SK-N-SH (cell line): ENCODE data around the gene RHBDL1. TPM values are rescaled to one million over a fixed set of nuclear protein-coding genes. Genes with fewer than 3 reads are reported as not detected.

ENCODE experiments used
- CTCF ChIA-PET: fragments of 300-600, 350-600 bp; formaldehyde crosslinking; extraction: SDS; loops from one replicate; lab custom pipeline; 2021; lab: Yijun Ruan, JAX
- POLR2A ChIA-PET: fragments of 350-600 bp; sonication (Branson Sonifier 250); formaldehyde crosslinking; extraction: SDS; loops from one replicate; lab custom pipeline; 2020; ENCODE audit warnings: antibody characterized with exemption, inconsistent platforms; lab: Yijun Ruan, JAX
- DNase-seq: peaks from one replicate; pipeline ENCODE4 v3.0.0; 2012
- H2AFZ ChIP-seq: fragments of 200-600 bp; sonication (generic); 2 replicates; pipeline ENCODE4 v1.8.1; 2016; ENCODE audit warnings: antibody characterized with exemption, mild to moderate bottlenecking, low read depth
- H3F3A ChIP-seq: fragments of 200-600 bp; sonication (generic); replicated peaks from 2 replicates; pipeline ENCODE3; 2016; ENCODE audit warnings: antibody characterized with exemption, mild to moderate bottlenecking; ENCODE audit not compliant: insufficient read depth
- H3K27ac ChIP-seq, 2 experiments: fragments of 200-500 bp in 1 of 2; fragments of 200-600 bp in 1 of 2; sonication (Bioruptor generic) in 1 of 2; sonication (generic), shearing (Covaris generic) in 1 of 2; 2 replicates each; pipeline versions ENCODE4 v1.5.1 to v1.6.1; 2014 to 2016; ENCODE audit warnings: low read depth in 2 of 2, inconsistent platforms in 1 of 2, low read length in 1 of 2, mild to moderate bottlenecking in 1 of 2, mixed read lengths in 1 of 2
- H3K27me3 ChIP-seq: fragments of 200-600 bp; sonication (generic), shearing (Covaris generic); 2 replicates; pipeline ENCODE4 v1.6.1; 2016; ENCODE audit warnings: mixed run types; ENCODE audit not compliant: insufficient read depth
- H3K36me3 ChIP-seq, 2 experiments: fragments of 200-500 bp in 1 of 2; fragments of 200-600 bp in 1 of 2; sonication (Bioruptor generic) in 1 of 2; sonication (generic) in 1 of 2; replicated peaks in 1 of 2; 2 replicates each; pipeline versions ENCODE3 to v1.5.1; 2014 to 2016; ENCODE audit warnings: low read length in 1 of 2, mild to moderate bottlenecking in 1 of 2; ENCODE audit not compliant: insufficient read depth in 2 of 2, control insufficient read depth in 1 of 2
- H3K4me1 ChIP-seq, 2 experiments: fragments of 200-500 bp in 1 of 2; fragments of 200-600 bp in 1 of 2; sonication (Bioruptor generic) in 1 of 2; sonication (generic), shearing (Covaris generic) in 1 of 2; 2 replicates each; pipeline versions ENCODE4 v1.5.1 to v1.6.1; 2014 to 2016; ENCODE audit warnings: low read depth in 1 of 2, low read length in 1 of 2, mixed run types in 1 of 2; ENCODE audit not compliant: insufficient read depth in 2 of 2, control insufficient read depth in 1 of 2
- H3K4me2 ChIP-seq: fragments of 200-600 bp; sonication (generic), shearing (Covaris generic); 2 replicates; pipeline ENCODE4 v1.6.1; 2017; ENCODE audit warnings: mixed run types
- H3K4me3 ChIP-seq, 2 experiments: fragments of 200-500 bp in 1 of 2; fragments of 200-600 bp in 1 of 2; sonication (Bioruptor generic) in 1 of 2; sonication (generic), shearing (Covaris generic) in 1 of 2; 2 replicates each; pipeline versions ENCODE4 v1.5.1 to v1.8.1; 2014 to 2016; ENCODE audit warnings: low read depth in 2 of 2, inconsistent platforms in 1 of 2, low read length in 1 of 2, mild to moderate bottlenecking in 1 of 2, mixed read lengths in 1 of 2, moderate library complexity in 1 of 2
- H3K79me2 ChIP-seq: fragments of 200-600 bp; sonication (generic); 2 replicates; pipeline ENCODE4 v1.8.1; 2017; ENCODE audit warnings: mild to moderate bottlenecking; ENCODE audit not compliant: insufficient read depth
- H3K9ac ChIP-seq: fragments of 200-600 bp; sonication (generic); 2 replicates; pipeline ENCODE4 v1.6.1; 2017; ENCODE audit warnings: mixed run types
- H3K9me2 ChIP-seq: fragments of 200-600 bp; sonication (generic); 2 replicates; pipeline ENCODE4 v1.6.1; 2017; ENCODE audit warnings: mixed run types
- H3K9me3 ChIP-seq: fragments of 200-600 bp; sonication (generic); 2 replicates; pipeline ENCODE4 v1.6.1; 2017; ENCODE audit warnings: mixed run types, mild to moderate bottlenecking, moderate library complexity
- H4K20me1 ChIP-seq: fragments of 200-600 bp; sonication (generic); 2 replicates; pipeline ENCODE4 v1.6.1; 2017; ENCODE audit warnings: mild to moderate bottlenecking, mixed run types; ENCODE audit not compliant: insufficient read depth
- CHD2 ChIP-seq: fragments of 150-350 bp; IDR thresholded peaks from 2 replicates; pipeline ENCODE4 v1.6.1; 2018; ENCODE audit warnings: low read length; ENCODE audit not compliant: partially characterized antibody
- EP300 ChIP-seq, 2 experiments: IDR thresholded peaks; 2 replicates each; pipeline versions ENCODE4 v1.4.0 to v1.6.1; 2012; ENCODE audit warnings: borderline replicate concordance in 1 of 2, low read depth in 1 of 2, low read length in 1 of 2
- GATA2 ChIP-seq: sonication (generic); formaldehyde crosslinking; IDR thresholded peaks from 2 replicates; pipeline ENCODE4 v1.5.0; 2020; ENCODE audit warnings: mild to moderate bottlenecking, missing genetic modification reagents
- MAX ChIP-seq: IDR thresholded peaks from 2 replicates; pipeline ENCODE4 v1.4.0; 2012; ENCODE audit warnings: low read depth
- NFIC ChIP-seq: IDR thresholded peaks from 2 replicates; pipeline ENCODE4 v1.4.0; 2012; ENCODE audit warnings: borderline replicate concordance
- RAD21 ChIP-seq: IDR thresholded peaks from 2 replicates; pipeline ENCODE4 v1.6.1; 2012; ENCODE audit warnings: mild to moderate bottlenecking, low read length
- RCOR1 ChIP-seq: fragments of 150-350 bp; IDR thresholded peaks from 2 replicates; pipeline ENCODE4 v1.6.1; 2017; ENCODE audit warnings: antibody characterized with exemption, low read length
- TEAD4 ChIP-seq: IDR thresholded peaks from 2 replicates; pipeline ENCODE4 v1.4.0; 2012; ENCODE audit warnings: mild to moderate bottlenecking, borderline replicate concordance; ENCODE audit not compliant: insufficient read depth
- WGBS: methylation state at CpG from one replicate; pipeline ENCODE4 v1.1.6; 2017; ENCODE audit warnings: low lambda C conversion rate; 5-methylcytosine and 5-hydroxymethylcytosine counted together
- polyA plus RNA-seq, 3 experiments: library from polyadenylated mRNA; depleted of rRNA; stranded (reverse); fragments of >200 nt; gene quantifications; 2 replicates each; pipeline ENCODE4 v1.2.3, GENCODE V29; 2012
- TF ChIP-seq, protein P1 (sequence below): IDR thresholded peaks from 2 replicates; pipeline ENCODE4 v1.4.0; 2012; ENCODE audit warnings: low read depth, borderline replicate concordance

RHBDL1 gene
- polyA plus RNA-seq, 1 of the 3 experiments (the other 2 are of a cell fraction) = 4.1 TPM

DNA sequence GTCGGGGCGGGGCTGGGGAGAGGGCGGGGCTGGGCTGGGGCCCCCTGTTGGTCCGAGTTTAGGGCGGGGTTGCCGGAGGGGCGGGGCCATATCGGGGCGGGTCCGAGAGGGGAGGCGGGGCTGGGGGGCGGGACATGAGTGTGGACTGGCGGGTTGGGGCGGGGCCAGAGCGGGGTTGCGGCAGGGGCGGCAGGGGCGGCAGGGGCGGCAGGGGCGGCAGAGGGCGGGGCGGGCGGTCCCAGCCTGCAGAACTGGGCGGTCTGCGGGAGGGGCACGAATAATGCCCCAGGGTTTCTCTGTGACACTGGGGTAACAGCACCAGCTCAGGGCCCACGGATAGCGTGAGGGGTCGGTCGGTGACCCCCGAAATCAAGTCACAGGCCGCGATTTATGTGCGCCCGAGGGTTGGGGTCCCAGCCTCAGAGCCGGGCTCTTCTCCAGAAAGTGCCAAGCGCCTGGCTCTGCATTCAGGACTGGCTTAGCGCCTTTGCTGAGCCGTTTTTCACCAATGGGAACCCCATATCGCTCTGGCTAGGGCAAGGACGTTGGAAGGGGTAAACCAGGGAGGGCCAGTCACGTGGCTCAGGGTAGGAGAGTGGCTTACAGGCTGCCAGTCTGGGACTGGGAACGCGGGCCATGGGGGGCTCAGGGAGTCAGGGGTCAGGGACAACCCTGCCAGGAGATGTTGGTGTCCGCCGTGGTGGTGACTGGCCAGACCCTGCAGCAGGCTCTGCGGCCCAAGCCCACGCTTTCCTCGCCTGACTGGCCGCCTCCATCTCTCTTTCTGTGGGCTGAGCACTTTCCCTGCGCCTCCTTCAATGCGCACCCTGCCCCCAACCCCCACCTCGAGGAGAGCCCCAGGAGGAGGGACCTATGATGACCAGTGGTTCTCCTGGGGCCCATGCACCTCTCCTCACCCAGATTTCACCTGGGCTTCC lies 38.1 kb upstream of the RHBDL1 start:
- no peaks in the 10 kb centered on the region for H3K9me2 ChIP-seq
- ChIA-PET POLR2A (interaction anchor here (0.7 to 1.6 kb wide), 4 partner anchors 12 to 72 kb away, joined by 3 to 5 read pairs (median 4); partner anchors contain the start of genes RAB40C and WDR90), CTCF (interaction anchor here (1.0 to 2.2 kb wide), 4 partner anchors 11 to 75 kb away, joined by 3 to 11 read pairs (median 8); partner anchors contain the start of gene WDR90)
- peak overlapping the region; percentile 84; the same call in 1 of the 2 replicates for H2AFZ ChIP-seq
- peaks cover 12% of the 10 kb centered on the region; the same call in 1 of the 2 replicates for H3K79me2 ChIP-seq
- peaks cover 13% of the 10 kb centered on the region for H3F3A ChIP-seq
- WGBS = 27% methylated on average over 7 of the region's 53 CpGs
- H3K4me2 ChIP-seq = peak overlapping the region; percentile 90
- H3K27me3 ChIP-seq = no peaks in the 10 kb centered on the region
- TF ChIP-seq CHD2 (no peak), NFIC (no peak), MAX (no peak), EP300 (IDR thresholded peaks at IDR 0.05; ENCODE audit: borderline replicate concordance in 1 of 2, low read depth in 1 of 2, low read length in 1 of 2) (no peak), RCOR1 (no peak), TEAD4 (no peak)
- TF ChIP-seq, protein P1, sequence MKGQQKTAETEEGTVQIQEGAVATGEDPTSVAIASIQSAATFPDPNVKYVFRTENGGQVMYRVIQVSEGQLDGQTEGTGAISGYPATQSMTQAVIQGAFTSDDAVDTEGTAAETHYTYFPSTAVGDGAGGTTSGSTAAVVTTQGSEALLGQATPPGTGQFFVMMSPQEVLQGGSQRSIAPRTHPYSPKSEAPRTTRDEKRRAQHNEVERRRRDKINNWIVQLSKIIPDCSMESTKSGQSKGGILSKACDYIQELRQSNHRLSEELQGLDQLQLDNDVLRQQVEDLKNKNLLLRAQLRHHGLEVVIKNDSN = peak; percentile 34; the same call in 1 of the 2 replicates
- peaks cover 0 to 16% of the 10 kb centered on the region in 2 experiments for H3K36me3 ChIP-seq
- no peaks in the 10 kb centered on the region for H3K9me3 ChIP-seq
- peaks cover 0 to 34% of the 10 kb centered on the region in 2 experiments; a peak in 1 of 4 replicates for H3K4me1 ChIP-seq
- peak; percentile 100 for DNase-seq
- H3K4me3 ChIP-seq = peak overlapping the region; percentile 78 to 87
- peak overlapping the region; percentile 90; the same call in 1 of the 2 replicates for H3K9ac ChIP-seq
- H3K27ac ChIP-seq = peak overlapping the region; percentile 94 to 98
- H4K20me1 ChIP-seq = no peaks in the 10 kb centered on the region; the same call in 1 of the 2 replicates

- H3K79me2 ChIP-seq = peaks cover 19% of the 10 kb centered on the region; the same call in 1 of the 2 replicates
- no peak overlapping the region for H3K4me3 ChIP-seq
- H4K20me1 ChIP-seq = no peaks in the 10 kb centered on the region; the same call in 1 of the 2 replicates
- H3K4me1 ChIP-seq = peaks cover 5 to 41% of the 10 kb centered on the region in 2 experiments; a peak in 2 of 4 replicates
- TF ChIP-seq GATA2 (CRISPR knock-in tag) (no peak), RAD21 (no peak), TEAD4 (no peak)
- TF ChIP-seq, all 33 proteins: peak for 0
- no peaks in the 10 kb centered on the region for H3K27me3 ChIP-seq
- POLR2A ChIA-PET = no interaction called here
- no peak overlapping the region for H3K9ac ChIP-seq
- CTCF ChIA-PET = interaction anchor here (0.9 to 1.4 kb wide), 5 partner anchors 10 to 30 kb away, joined by 3 to 11 read pairs (median 5); partner anchors contain the start of genes RHOT2 and WDR90
- no peaks in the 10 kb centered on the region for H3K9me2 ChIP-seq
- DNase-seq = no peak
- no peak overlapping the region; a peak in 1 of 4 replicates for H3K27ac ChIP-seq
- H3K36me3 ChIP-seq = peaks cover 0 to 12% of the 10 kb centered on the region in 2 experiments
- WGBS = 96% methylated on average over 13 of the region's 15 CpGs
- no peaks in the 10 kb centered on the region for H3K9me3 ChIP-seq
- H3K4me2 ChIP-seq = no peak overlapping the region
- H2AFZ ChIP-seq = no peak overlapping the region
- peaks cover 13% of the 10 kb centered on the region for H3F3A ChIP-seq
Measured at GRCh38 chr16:638034-638543, 37.4 kb upstream of the RHBDL1 start.
